Liver (tissue), 9 donors: ENCODE measurements around the gene OTUD7B. TPM values are rescaled to one million over a fixed set of nuclear protein-coding genes. Genes with fewer than 3 reads are reported as not detected.

ENCODE experiments used
- DNase-seq: peaks from one replicate; pipeline ENCODE4 v3.0.0-alpha.2; 2017; ENCODE audit warnings: low spot score
- H3K27ac ChIP-seq, 2 donors: one replicate each; pipeline ENCODE4 v1.7.0; 2013; ENCODE audit warnings: inconsistent platforms in 2 of 2, low read length in 2 of 2, control low read depth in 1 of 2, low read depth in 1 of 2, mild to moderate bottlenecking in 1 of 2
- H3K27me3 ChIP-seq, 4 donors: one replicate each; pipeline versions ENCODE4 v1.6.1 to v1.7.0; 2013; ENCODE audit warnings: low read length in 3 of 4, inconsistent platforms in 1 of 4, mild to moderate bottlenecking in 1 of 4, moderate library complexity in 1 of 4; ENCODE audit not compliant: control insufficient read depth in 4 of 4, insufficient read depth in 4 of 4
- H3K36me3 ChIP-seq, 4 donors: one replicate each; pipeline versions ENCODE4 v1.6.1 to v1.7.0; 2013; ENCODE audit warnings: low read length in 3 of 4, mild to moderate bottlenecking in 3 of 4, low read depth in 1 of 4, moderate library complexity in 1 of 4; ENCODE audit not compliant: control insufficient read depth in 4 of 4, insufficient read depth in 3 of 4
- H3K4me1 ChIP-seq, 4 donors: one replicate each; pipeline versions ENCODE4 v1.6.1 to v1.7.0; 2013; ENCODE audit warnings: low read length in 3 of 4, mild to moderate bottlenecking in 3 of 4, moderate library complexity in 1 of 4; ENCODE audit not compliant: control insufficient read depth in 4 of 4, insufficient read depth in 4 of 4
- H3K4me3 ChIP-seq, 3 donors: one replicate each; pipeline versions ENCODE4 v1.6.1 to v1.7.0; 2013; ENCODE audit warnings: low read length in 3 of 3, control low read depth in 1 of 3, low read depth in 1 of 3, mild to moderate bottlenecking in 1 of 3
- H3K9ac ChIP-seq, 2 donors: one replicate each; pipeline ENCODE4 v1.7.0; 2013; ENCODE audit warnings: low read length in 2 of 2, mild to moderate bottlenecking in 2 of 2, moderate library complexity in 2 of 2, control low read depth in 1 of 2, low read depth in 1 of 2
- H3K9me3 ChIP-seq, 4 donors: one replicate each; pipeline versions ENCODE4 v1.6.1 to v1.7.0; 2013; ENCODE audit warnings: low read length in 3 of 4; ENCODE audit not compliant: control insufficient read depth in 4 of 4
- HNF4G ChIP-seq: IDR thresholded peaks from 2 replicates; pipeline ENCODE4 v1.6.1; 2016; ENCODE audit warnings: antibody characterized with exemption
- NR2F2 ChIP-seq: IDR thresholded peaks from 2 replicates; pipeline ENCODE4 v1.6.1; 2016; ENCODE audit warnings: antibody characterized with exemption
- REST ChIP-seq: IDR thresholded peaks from 2 replicates; pipeline ENCODE4 v1.6.1; 2016; ENCODE audit warnings: antibody characterized with exemption, mild to moderate bottlenecking
- SP1 ChIP-seq: IDR thresholded peaks from 2 replicates; pipeline ENCODE4 v1.6.1; 2018; ENCODE audit warnings: antibody characterized with exemption, mild to moderate bottlenecking
- TAF1 ChIP-seq: conservative IDR thresholded peaks from 2 replicates; pipeline ENCODE4 v1.6.1; 2016; ENCODE audit warnings: antibody characterized with exemption, mild to moderate bottlenecking
- YY1 ChIP-seq: IDR thresholded peaks from 2 replicates; pipeline ENCODE4 v1.6.1; 2016; ENCODE audit warnings: antibody characterized with exemption, mild to moderate bottlenecking
- ZBTB33 ChIP-seq: IDR thresholded peaks from 2 replicates; pipeline ENCODE4 v1.6.1; 2016; ENCODE audit warnings: antibody characterized with exemption
- WGBS: extraction: QIAGEN DNeasy Blood & Tissue Kit; methylation state at CpG from one replicate; pipeline ENCODE4 v1.1.7; 2013; 5-methylcytosine and 5-hydroxymethylcytosine counted together
- polyA plus RNA-seq, 2 donors: library from polyadenylated mRNA; stranded (reverse) in 1 of 2; unstranded in 1 of 2; fragments of 200-250 nt in 1 of 2; fragments of >200 nt in 1 of 2; fragmentation: Nextera tagmentation in 1 of 2; extraction: Ambion mirVana in 1 of 2; gene quantifications; one replicate each; pipeline versions ENCODE4 v1.2.1 to v1.2.3, GENCODE V29; 2013 to 2015
- total RNA-seq, 2 donors: library from RNA; depleted of rRNA; stranded (reverse); fragments of >200 nt; gene quantifications; one replicate each; pipeline ENCODE4 v1.2.3, GENCODE V29; 2014
- TF ChIP-seq, protein P1 (sequence below): fragments of 150-350 bp; IDR thresholded peaks from 2 replicates; pipeline ENCODE4 v1.5.1; 2017; ENCODE audit warnings: improper control_type of control experiment, low read depth, low read length; ENCODE audit not compliant: missing input control
- donor health status: healthy.
- donor health status: healthy.
- donor health status: healthy.
- donor health status: healthy.
- donor health status: healthy.

Gene OTUD7B
- total and polyA plus RNA-seq, 4 donors: 2.1 to 19.2 (median 6.9) TPM

GRCh38 chr1:149916193-149916897 lies 94.2 kb downstream of the OTUD7B start:
- Histone ChIP-seq H3K27ac (no peak overlapping the region), H3K36me3 (no peaks in the 10 kb centered on the region), H3K9ac (no peak overlapping the region), H3K27me3 (no peaks in the 10 kb centered on the region), H3K4me3 (no peak overlapping the region), H3K9me3 (no peaks in the 10 kb centered on the region), H3K4me1 (no peaks in the 10 kb centered on the region)
- no peak for TF ChIP-seq SP1
- TF ChIP-seq NR2F2: peak; percentile 48
- no peak for TF ChIP-seq REST
- TF ChIP-seq, protein P1, sequence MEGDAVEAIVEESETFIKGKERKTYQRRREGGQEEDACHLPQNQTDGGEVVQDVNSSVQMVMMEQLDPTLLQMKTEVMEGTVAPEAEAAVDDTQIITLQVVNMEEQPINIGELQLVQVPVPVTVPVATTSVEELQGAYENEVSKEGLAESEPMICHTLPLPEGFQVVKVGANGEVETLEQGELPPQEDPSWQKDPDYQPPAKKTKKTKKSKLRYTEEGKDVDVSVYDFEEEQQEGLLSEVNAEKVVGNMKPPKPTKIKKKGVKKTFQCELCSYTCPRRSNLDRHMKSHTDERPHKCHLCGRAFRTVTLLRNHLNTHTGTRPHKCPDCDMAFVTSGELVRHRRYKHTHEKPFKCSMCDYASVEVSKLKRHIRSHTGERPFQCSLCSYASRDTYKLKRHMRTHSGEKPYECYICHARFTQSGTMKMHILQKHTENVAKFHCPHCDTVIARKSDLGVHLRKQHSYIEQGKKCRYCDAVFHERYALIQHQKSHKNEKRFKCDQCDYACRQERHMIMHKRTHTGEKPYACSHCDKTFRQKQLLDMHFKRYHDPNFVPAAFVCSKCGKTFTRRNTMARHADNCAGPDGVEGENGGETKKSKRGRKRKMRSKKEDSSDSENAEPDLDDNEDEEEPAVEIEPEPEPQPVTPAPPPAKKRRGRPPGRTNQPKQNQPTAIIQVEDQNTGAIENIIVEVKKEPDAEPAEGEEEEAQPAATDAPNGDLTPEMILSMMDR: no peak
- 36% methylated on average over 9 of the region's 9 CpGs for WGBS
- no peak for DNase-seq

DNA sequence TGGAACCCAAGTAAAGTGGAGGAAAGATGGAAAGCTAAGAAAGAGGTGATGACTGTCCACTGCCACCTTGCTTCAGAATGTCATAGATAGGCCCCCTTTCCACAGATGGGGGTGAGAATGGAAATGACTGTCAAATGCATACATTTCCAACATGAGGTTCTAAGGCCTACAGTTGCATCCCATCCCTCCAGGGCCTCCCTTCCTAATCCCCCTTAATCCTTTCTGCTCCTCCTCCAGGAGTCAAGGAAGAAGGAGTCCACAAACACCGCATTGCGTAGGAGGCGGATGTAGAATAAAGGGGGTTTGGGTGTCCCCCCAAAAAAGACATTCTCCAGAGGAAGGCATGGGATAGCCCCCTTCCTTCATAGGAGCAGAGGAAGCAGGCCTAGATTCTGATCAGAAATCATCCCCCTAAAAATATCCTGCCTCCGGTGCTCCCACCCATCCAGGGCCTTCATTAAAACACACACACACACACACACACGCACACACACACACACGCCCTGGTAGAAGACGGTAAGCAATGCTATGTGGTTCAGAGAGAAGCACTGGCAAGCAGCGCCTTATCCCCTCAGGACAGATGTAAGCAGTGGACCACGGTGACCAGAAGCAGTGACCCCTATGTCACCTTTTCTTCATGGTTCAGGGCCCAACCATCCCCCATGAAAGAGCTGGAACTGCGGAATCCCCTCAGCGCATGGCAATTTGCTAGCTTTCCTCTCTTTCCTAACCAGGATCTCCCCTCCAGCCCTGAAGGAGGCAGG lies 94.9 kb downstream of the OTUD7B start:
- Histone ChIP-seq H3K4me3 (no peak overlapping the region), H3K4me1 (no peaks in the 10 kb centered on the region), H3K27ac (no peak overlapping the region), H3K36me3 (no peaks in the 10 kb centered on the region), H3K27me3 (no peaks in the 10 kb centered on the region), H3K9me3 (no peaks in the 10 kb centered on the region), H3K9ac (no peak overlapping the region)
- no peak for TF ChIP-seq HNF4G
- no peak for TF ChIP-seq TAF1
- no peak for TF ChIP-seq ZBTB33
- no peak for TF ChIP-seq YY1
- TF ChIP-seq SP1: no peak
- DNase-seq: no peak
- 90% methylated on average over 11 of the region's 11 CpGs for WGBS
